Measurements from ENCODE around the gene IBSP.

Gene IBSP

DNA sequence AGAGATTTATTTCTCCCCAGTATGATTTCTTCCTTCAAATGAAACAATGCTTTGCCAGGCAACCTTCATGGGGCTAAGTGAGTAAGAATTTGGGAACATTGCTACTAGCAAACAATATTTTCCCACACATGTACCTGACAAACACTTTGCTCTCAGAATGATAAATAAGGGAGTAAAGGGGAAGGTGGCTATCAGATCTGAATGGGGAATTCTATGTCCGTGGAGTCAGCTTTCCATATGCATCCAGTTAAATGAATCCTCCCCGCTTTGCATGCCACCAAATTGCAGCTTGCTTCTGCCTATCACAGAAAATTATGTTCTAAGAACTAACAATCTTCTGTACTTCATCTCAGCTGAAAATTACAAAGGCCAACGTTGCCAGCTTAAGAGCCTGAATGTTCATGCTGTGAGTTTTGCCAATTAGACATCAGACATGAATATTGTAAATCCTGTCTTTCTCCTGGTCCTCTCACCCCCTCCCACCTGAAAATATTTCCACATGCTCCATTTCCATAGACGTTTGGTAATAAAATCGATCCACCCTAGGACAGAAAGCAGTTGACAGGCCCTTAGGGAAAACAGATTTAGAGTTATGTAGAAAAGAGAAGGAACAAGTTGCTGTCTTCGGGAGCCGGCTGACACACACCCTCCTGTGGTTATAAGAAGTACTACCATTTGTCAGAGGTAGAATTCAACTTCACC is 39.7 kb downstream of the IBSP start:
- DNase-seq, result no peak

DNA sequence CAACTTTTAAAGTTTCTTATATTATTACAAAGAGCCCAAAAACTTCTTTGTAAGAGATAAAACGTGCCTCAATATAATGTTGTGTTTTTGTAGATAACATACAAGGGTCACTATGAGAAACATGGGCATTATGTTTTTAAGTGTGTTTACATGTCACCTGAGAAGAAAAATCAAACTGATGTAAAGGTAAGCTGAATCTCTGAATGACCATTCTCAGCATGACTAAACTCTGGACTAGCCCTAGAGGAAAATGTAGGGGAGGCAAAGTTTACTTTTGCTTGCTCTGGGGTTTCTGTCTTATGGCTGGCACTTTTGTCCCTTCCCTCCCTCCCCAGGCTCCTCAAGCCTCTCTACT is 40.2 kb downstream of the IBSP start:
- no peak for DNase-seq

GRCh38 chr4:87840149-87840548 is 40.8 kb downstream of the IBSP start:
- DNase-seq, result no peak

GRCh38 chr4:87843936-87844335 is 44.6 kb downstream of the IBSP start:
- DNase-seq, result no peak

DNA sequence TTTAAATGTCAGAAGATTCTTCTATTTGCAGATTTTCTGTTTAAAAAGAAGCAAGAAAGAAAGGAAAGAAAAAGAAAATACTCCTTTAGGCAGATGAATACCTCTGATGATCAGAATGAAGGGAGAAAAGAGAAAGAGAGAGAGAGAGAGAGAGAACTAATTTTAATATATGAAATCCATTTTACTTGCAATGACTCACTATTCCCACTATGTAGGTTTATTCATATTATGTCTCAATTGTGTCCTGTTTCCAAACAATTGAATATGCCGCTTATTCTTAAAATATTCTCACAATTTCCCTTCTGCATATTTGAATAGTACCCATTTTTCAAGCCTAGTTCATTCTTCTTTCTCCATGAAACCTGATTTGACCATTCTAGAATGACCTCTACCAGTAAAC is 45.1 kb downstream of the IBSP start:
- DNase-seq, result no peak

DNA sequence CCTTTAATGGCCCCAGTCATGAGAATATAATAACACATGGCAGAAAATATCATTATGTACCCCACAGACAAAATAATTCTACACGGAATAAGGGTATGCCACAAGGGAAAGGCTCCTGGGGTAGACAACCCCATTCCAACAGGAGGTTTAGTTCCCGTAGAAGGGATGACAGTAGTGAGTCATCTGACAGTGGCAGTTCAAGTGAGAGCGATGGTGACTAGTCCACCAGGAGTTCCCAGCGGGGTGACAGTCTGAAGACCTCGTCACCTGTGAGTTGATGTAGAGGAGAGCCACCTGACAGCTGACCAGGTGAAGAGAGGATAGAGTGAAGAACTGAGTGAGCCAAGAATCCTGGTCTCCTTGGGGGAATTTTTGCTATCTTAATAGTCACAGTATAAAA is 46.9 kb downstream of the IBSP start:
- no peak for DNase-seq

DNA sequence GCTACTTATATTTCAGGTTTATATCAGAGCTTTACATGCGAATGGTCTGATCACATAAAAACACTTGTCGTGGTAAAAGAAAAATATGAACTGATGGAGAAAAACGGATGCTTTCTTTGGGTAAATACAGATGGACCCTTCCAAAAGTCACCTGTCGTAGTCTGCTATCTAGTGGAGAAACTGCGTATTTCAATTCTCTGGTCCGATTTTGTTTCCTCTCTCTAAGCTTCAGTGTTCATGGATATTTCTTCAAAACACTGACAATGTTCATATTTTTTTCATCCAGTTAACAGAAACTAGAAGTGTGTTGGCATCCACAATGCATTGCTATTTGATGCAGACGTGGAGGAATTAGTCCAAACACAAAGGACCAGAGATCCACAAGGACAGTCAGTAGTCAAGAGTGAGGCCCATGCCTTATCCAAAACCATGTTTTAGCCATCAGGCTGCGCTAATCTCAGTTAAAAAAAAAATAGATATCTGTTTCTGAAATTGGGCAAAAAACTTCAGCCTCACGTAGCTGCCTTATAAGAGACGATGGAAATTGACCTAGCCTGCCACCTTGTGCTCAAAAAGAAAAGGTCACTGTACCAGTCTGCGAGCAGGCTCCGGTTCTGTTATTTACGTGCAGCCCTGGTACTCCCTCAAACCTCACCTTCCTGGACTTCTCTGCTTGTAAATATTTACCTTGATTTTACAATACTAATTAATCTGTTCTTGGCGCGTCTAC is 49.4 kb downstream of the IBSP start:
- peak in 1 of 2 donors; percentile 17 for DNase-seq

DNA sequence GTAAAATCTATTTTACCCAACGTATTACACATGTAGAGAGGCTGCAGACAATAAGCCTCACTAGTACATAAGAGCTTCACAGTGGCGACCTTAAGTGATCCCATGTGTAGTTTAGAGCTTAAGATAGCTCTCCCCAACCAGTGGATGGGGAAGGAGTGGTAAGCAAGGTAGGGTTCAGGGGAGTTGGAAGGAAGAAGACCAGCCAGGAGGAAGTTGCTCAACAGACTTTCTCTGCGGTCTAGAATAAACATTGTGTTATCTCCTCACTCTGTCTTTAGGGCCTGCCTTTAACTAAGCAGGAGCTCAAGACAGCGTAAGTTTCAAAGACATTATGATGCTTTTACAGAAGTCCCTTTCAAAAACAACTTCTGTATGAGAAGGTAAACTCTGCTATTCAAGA is 50.3 kb downstream of the IBSP start:
- no peak for DNase-seq

GRCh38 chr4:87851332-87851731 is 52.0 kb downstream of the IBSP start:
- DNase-seq, result no peak

DNA sequence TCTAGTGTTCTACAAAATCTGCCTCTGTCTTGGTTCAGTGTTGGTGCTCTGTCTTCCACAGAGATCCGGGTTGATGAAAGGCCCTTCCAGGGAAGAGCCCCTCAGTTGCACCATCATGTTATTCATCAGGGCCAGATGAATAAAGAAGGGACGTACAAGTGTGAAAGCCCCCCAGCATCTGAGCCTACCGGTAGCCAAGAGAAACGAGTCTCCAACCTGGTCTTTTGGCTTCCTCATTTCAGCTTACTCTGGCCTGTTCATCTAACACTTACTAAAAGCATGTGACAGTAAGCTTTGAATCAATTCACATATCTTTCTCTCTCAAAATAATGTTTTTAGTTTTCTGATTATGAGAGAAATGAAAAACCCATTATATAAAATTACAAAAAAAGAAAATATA is 52.6 kb downstream of the IBSP start:
- no peak for DNase-seq

- no peak for DNase-seq
Observed at GRCh38 chr4:87853108-87853507, 53.8 kb downstream of the IBSP start.

DNA sequence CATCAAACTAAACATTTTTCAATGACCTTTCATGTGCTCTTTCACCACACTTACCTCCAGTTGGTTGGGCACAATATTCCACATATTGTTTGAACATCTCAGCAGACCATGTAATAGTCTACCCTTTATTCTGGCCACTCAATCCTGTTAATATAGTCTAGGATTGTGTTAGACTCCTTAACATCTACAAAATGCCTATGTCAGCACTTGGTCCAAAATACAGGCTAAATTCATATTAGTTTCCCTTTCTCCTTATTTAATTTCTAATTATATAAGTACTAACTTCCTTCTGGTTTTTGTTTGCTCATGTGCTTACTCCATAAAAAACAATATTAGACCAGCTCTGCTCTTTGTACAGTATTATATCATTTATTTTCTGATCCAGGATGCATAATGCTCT is 54.5 kb downstream of the IBSP start:
- DNase-seq, result no peak

- DNase-seq, result no peak
Observed at GRCh38 chr4:87855559-87855958, 56.2 kb downstream of the IBSP start.

GRCh38 chr4:87856816-87857215 is 57.5 kb downstream of the IBSP start:
- no peak for DNase-seq

GRCh38 chr4:87857789-87858188 is 58.4 kb downstream of the IBSP start:
- DNase-seq, result no peak

Data from activated CD4-positive, alpha-beta T cell treated with anti-CD3 and anti-CD28 coated beads for 4 hours (primary cell).